Stimulated activated CD8-positive, alpha-beta memory T cell treated with anti-CD3 and anti-CD28 coated beads, Interleukin-15, amount 100 ng/mL, for 4 hours (primary cell): ENCODE results near the gene TRAF3.
"Not testable (repeated sequence)": the region's sequence is repeated elsewhere in the genome, so short reads cannot be mapped to it uniquely, and the experiment has no call there.

Experiments
- DNase-seq, 2 donors: peaks; one replicate each; pipeline ENCODE4 v3.0.0-alpha.2; 2020; ENCODE audit warnings: low read depth in 2 of 2

TRAF3 gene

DNA sequence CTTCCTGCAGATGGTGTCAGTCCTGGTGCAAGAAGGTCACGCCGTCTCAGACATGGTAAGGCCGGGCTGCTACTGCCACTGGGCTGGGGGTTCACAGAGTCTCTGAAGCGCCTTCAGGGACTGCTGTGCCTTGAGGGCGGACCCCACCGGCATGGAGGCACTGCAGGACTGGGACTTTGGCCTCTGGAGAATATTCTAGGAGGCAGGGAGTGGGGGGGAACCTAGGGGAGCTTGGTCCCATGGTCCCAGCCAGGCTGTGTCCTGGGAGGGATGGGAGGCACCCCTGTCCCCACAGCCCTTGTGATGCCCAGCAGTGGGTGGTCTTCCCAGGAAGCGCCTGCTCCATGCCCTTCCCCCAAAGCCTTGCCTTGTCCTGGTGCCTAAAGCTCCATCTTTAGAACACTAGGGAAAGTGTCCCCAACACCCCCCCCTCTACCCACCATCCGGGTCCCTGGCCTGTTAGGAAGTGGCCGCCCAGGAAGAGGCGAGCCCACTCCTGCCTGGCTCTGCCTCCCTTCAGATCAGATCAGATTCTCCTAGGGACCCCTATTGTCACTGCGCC lies 146.8 kb downstream of the TRAF3 start:
- no peak for DNase-seq

DNA sequence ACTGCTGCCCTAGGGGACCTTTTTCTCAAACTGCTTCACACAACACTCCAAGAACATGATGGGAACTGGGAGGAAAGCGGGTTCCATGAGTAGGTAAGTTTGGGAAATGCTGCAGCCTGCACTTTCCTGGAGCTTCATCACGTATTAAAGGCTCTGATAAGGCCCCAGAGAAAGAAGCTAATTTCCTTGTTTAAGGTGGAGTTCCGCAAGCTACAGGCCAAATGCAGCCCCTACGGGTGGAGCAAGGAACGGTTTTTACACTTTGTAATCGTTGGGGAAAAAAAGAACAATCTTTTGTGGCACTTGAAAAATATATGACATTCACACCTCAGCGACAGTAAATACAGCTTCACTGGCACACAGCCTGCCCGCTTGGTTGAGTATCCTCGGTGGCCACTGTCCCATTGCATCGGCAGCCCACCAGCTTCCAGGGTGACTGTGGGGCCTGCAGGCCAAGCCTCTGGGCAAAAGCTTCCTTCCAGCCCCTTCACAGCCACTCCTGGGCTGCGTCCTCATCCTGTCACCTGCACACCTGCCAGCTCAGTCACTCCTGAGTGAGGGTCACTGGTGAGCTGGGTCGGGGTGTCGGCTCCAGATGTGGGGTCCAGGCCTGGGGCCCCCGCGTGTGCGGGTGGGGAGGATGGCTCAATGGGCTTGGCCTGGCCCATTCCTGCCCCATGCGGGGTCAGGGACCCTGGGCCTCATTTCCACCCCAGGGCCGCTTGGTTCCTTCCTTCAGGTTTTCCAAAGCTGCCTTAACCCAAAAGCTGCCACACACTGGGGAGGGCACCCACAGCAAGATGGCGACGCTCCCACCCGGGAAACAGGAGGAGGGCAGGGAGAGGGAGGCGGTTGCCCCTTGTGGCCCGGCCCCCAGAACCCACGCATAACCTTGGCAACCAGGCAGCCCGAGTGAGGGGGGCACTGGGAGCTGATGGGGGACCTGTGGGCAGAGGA lies 147.7 kb downstream of the TRAF3 start:
- no peak for DNase-seq

DNA sequence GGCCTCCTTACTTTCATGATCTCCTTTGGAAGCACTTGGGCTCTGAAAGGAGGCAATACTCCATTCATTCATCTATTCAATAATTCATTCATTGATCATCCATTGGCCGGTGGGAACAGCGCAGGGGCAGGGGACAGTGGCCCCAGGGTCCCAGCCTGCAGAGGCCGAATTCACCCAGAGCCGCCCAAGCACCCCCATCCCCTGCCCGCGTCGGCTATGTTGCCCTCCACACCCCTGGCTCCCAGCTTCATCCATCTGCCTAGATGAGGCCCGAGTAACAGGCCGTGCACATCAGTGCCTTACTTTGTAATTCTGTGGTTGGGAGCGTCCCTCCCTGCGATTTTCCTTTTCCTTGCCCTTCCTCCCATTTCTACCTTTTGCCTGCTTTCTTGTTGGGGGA lies 148.4 kb downstream of the TRAF3 start:
- no peak for DNase-seq

DNA sequence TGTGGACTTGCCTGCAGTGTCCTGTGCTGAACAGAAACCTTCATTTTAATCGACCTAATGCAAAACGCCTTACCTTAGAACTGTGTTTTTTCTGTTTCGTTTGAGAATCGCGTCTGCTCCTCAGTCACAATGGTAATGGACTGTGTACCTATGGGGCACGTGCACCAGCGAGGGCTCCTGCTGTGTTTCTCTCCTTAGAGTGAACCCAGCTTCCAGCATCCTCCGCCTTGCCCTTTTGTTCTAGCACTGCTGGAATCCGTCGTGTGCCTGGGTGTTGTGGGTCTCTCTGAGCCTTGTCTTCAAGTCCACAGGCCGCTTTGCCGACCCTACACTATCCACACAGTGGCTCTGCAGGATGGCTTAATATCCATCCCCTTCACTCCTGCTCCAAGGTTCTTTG lies 148.9 kb downstream of the TRAF3 start:
- DNase-seq: no peak

DNA sequence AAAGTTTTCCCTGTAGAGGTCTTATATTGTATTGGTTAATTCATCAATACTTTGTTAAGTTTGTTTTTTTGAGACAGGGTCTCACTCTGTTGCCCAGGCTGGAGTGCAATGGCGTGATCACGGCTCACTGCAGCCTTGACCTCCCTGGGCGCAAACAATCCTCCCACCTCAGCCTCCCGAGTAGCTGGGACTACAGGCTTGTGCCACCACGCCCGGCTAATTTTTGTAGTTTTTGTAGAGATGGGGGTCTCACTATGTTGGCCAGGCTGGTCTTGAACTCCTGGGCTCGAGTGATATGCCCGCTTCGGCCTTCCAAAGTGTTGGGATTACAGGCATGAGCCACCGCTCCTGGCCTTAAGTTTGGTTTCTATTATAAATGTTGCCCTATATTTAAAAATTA lies 149.6 kb downstream of the TRAF3 start:
- not testable (repeated sequence) for DNase-seq

DNA sequence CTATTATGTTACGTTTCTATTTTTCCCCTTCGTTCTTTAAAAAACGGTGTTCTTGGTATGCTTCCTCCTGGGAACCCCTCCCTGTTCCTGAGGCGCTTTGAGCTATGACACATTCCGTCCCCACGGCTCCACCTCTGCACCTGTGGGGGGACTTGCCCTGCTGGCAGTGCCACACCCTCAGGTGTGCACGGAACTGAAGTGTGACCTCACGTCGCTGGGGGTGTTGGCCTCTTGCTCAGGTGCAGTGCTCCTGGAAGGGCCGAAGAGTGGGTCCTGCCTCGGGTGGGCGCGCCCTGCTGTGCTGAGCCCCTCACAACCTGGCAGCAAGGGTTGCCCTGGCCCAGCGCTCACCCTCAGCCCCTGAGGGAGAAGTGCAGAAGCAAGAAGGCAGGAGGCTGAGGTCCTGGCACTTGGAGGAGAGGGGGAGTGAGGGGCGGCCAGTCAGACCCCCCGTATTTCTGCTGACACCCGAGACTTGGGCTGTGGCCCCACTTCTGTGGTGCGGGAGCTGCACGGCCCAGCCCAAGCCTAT lies 150.2 kb downstream of the TRAF3 start:
- DNase-seq: no peak

DNA sequence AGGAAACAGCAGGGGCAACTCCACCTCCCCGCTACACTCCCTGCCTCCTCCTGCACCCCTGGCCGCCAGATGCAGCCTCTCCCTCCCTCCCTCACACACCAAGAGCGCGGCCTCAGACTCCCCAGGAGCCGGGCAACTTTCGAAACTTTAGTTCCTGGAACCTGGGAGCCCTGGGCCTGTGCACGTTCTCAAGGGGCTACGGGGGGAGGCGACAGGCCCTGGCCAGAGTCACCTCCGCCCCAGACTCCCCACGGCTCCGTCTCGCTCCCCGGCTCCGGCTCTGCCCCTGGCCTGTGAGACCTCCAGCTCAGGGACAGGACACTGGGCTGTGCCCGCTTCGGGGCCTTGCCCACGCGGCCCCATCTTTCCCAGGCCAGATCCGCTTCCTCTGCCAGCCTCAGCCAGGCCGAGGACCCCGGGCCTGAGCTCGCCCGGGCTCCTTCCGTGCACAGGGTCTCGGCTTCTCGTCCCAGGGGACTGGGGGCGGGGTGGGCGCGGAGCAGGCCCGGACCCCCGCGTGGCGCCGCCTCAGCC lies 150.7 kb downstream of the TRAF3 start:
- DNase-seq: no peak

DNA sequence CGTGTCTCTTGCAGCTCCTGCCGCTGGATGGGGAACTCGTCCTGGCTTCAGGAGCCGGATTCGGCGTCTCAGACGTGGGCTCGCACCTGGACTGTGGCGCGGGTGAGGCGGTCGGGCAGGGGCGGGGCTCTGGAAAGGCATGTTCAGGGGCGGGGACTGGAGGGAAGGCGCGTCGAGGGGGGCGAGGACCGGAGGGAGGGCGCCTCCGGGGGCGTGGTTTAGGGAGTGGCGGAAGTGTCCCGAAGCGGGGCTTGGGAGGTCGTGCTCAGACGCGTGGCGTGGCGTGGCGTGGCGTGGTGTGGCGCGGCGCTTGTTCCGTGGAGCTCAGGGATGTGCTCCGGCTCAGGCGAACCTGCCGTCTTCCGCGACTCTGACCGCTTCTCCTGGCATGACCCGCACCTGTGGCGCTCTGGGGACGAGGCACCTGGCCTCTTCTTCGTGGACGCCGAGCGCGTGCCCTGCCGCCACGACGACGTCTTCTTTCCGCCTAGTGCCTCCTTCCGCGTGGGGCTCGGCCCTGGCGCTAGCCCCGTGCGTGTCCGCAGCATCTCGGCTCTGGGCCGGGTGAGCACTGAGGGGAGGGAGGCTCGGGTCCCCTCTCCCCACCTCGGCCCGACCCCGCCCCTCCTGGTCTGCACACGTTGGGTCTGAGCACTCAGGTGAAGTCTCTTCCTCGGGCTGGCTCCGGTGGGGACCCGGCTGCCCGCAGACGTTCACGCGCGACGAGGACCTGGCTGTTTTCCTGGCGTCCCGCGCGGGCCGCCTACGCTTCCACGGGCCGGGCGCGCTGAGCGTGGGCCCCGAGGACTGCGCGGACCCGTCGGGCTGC lies 151.4 kb downstream of the TRAF3 start:
- DNase-seq: peak; percentile 66 to 68

DNA sequence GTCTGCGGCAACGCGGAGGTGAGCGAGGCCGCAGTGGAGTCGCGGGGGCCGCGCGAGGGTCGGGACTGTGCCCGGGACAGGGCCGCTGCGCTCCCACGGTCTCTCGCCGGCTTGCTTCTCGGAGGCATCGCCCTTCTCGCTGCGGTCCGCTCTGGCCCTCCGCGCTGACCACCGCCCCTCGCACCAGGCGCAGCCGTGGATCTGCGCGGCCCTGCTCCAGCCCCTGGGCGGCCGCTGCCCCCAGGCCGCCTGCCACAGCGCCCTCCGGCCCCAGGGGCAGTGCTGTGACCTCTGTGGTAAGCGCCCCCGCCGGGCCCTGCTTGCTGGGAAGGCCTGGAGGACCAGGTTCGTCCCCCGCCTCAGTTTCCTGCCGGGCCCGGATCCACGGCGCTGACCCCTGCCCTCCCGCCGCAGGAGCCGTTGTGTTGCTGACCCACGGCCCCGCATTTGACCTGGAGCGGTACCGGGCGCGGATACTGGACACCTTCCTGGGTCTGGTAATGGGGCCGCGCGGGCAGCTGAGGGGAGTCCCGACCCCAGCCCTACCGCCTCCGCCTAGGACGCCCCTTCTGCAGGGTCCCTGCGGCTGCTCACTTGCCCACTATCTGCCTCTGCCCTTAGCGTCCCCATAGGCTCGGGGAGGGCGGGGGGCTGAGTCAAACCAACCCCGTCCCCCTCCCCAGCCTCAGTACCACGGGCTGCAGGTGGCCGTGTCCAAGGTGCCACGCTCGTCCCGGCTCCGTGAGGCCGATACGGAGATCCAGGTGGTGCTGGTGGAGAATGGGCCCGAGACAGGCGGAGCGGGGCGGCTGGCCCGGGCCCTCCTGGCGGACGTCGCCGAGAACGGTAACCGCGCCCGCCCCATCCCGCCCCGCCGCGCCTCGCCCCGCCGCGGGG lies 152.2 kb downstream of the TRAF3 start:
- DNase-seq: no peak

DNA sequence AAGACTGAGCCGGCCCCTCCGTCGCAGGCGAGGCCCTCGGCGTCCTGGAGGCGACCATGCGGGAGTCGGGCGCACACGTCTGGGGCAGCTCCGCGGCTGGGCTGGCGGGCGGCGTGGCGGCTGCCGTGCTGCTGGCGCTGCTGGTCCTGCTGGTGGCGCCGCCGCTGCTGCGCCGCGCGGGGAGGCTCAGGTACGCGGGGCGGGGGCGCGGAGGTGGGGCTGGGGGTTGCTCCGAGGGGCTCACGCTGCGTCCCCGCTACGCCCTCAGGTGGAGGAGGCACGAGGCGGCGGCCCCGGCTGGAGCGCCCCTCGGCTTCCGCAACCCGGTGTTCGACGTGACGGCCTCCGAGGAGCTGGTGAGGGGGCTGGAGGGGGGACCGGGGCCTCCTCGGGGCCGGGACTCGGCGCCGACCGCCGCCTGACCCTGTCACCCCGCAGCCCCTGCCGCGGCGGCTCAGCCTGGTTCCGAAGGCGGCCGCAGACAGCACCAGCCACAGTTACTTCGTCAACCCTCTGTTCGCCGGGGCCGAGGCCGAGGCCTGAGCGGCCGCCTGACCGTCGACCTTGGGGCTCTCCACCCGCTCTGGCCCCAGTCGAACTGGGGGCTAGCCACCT lies 153.0 kb downstream of the TRAF3 start:
- no peak for DNase-seq

DNA sequence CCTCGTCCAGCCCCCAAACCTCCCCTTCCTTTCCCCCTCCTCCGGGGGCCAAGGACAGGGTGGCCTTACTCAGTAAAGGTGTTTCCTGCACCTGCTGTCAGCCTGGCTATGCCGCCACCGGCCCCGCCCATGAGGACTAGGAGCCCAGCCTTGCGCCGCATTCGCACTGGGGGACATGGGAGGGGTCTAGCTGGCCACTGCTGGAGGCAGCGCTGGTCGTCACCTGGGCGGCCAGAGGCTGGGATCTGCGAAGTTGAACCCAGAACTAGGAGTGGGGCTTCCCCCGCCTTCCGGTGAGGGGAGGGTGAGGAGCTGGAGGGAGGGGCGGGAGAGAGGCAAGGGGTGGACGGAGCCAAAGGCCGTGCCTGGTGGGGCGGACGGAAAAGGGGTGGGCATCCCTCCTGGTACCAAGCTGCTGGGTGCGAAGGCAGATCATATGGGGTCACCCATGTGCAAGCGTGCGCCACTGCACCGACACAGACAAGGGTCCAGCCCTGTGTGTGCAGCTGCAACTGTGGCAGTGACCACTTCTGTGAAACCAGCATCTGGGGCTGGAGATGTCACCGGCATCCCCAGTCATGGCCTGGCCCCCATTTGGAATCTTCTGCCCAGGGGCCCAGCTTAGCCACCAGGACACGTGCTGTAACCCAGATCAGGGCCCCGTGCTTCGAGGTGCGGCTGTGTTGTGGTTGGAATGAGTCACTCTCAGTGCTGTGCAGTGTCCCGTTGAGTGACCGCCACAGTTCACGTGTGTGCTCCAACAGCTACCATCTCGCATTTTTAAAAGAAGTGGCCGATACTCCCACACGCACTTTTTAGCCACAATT lies 153.7 kb downstream of the TRAF3 start:
- DNase-seq: no peak

DNA sequence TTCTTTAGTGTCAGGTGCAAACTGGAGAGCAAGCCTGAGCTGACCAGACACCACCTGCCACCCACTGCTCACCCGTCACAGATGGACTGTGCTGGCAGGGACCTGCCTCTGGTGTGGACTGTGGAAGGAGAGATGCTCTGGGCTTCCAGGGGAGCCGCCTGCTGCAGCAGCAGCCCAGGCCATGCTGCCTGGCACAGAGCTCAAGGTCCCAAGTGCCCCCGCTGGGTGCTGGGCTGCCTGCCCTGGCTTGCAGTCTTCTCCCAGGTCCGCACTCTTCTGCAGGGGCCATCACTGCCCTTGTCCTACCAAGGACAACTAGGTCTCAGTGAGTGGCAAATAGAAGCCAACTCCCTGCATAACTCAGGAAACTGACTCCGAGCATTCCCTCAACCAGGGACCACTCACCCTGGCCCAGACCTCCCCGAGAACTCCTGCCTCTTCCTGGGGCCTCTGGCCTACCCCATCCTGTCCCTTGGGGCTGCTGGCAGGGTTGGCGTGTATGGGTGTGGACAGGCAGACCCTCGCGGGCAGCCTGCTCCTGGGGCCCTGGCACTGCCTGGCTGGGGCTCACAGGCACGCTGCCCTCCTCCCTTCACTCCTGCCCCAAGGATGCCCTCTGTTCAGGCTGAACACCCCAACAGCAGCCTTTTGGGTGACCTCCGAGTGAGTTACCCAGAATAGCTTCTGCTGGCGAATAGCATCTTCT lies 154.5 kb downstream of the TRAF3 start:
- DNase-seq: no peak

DNA sequence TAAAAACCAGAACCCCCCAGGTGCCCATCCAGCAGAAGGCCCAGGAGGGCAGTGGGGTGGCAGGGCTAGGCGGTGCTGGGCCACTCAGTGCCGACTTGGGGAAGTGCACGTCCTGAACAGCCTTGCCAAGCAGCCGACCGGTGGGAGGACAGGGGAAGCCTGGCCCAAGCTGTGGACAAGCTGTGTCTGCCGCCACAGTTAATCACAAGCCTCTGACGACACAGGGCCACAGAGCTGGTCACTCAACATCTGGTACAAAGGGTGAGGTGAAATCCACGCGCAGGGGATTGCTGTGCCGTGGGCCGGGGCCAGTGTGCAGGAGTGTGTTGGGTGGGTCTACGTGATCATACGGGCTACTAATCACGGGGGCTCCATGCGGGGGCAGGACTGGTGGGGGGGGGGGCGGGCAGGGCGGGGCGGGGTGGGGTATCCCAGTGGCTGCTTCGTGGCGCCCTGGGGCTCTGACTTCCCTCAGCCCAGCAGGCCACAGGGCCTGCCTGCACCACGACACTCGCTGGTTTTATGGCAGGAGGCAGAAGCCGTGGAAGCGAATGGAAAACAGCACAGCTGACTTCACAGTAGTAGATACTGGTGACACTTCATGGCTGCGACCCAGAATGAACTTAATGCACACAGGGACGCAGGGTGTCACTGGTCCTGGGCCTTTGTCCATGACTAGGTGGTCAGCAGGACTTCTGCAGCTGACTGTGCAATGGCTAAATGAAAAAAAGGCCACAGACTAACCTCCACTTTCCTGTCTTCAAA lies 155.4 kb downstream of the TRAF3 start:
- no peak for DNase-seq

DNA sequence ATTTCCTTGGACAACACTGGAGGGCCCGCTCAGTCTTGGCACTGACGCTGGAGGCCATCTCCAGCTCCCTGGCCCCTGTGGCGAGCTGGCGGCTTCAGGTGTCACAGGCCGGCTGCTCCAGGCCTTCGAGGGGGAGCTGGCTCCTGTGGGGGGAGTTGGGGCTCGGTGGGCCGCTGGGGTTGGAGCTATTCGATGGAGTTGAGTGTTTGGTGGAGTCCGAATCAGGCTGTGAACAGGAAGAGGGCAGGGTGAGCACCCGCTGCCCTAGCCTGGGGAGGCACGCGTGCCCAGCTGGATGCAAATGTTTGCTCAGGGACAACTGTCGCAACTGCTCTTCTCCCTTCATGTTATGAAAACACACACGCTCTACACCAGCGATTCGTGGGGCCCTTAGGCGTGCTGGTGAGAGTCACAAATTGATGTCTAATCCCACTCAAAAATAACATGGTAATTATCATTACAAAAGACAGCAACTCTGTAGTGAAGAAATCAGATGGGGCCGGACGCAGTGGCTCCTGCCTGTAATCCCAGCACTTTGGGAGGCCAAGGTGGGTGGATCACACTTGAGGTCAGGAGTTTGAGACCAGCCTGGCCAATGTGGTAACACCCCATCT lies 156.5 kb downstream of the TRAF3 start:
- no peak for DNase-seq

DNA sequence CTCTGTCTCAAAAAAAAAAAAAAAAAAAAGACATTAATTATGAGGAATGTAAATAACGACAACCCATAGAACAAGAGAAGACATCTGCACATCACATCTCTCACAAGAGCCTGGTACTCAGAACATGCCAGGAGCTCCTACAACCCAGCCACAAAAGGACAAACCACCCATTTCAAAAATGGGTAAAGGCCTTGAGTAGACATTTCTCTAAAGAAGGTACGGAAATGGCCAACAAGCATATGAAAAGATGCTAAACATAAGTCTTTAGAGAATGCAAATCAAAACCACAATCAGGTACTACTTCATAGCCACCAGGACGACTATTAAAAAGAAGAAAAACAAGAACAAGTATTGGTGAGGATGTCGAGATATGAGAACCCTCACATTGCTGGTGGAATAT lies 158.5 kb downstream of the TRAF3 start:
- no peak for DNase-seq

DNA sequence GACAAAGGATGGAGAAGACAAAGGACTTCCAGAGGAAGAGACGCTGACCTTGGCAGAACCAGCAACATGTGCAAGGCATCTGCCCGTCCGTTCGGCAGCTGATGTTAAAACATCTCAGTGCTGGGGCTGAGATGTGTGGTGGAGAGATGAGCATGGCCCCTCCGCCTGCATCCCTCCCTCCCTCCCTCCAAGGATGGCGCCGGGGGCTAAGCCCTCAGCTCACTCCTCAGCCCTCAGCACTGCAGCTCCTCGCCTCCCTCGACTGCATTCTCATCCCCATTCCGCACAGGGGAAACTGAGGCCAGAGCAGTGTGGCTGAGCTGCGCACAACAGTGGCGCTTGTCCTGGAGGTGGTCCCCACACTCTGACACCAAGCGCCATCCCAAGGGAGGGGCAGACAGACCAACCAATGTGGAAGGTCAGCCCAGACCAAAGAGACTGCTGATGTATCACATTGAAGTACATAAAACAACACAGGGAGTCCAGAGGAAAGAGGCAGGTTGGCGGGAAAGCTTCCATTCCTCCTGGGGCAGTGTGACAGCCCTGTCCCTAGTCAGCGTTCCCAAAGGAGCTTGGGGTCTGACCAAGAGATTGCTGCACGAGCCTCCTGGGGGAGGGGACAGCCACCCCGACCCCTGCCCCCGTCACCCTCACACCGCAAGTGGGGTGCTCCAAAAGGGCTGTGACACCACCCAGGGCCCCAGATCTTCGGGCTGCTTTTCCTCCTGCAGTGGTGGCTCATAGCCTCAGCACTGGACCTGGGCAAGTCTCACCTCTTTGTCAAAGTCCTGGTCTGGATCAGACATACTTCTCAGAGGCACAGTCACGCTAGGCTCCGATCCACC lies 160.3 kb downstream of the TRAF3 start:
- DNase-seq: no peak

DNA sequence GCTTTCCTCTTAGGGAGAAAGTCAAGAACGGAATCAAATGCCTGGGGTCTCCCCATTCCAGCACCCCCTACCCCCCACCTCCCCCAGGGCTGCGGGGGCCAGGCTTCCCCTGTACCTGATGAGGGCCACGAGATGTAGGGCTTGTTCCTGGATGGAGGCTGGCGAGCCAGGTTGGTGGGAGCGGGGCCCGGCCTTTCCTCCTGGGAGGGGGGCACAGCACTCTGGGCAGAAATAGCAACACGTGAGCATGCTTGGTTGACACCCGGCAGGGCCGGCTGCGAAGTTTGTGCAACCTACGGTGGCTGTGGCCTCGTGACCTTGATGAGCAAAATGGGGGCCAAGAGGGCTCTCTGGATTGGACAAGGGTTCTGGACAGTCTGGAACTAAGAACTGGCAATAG lies 160.9 kb downstream of the TRAF3 start:
- DNase-seq: no peak
